HG02763 (cell line): ENCODE results near the gene SEMA4B.
"Not testable (repeated sequence)": the region's sequence is repeated elsewhere in the genome, so short reads cannot be mapped to it uniquely, and the experiment has no call there.

Experiments
- ATAC-seq: cut with Tn5 transposase; IDR thresholded peaks from one replicate; pipeline ENCODE4 v1.9.1; 2021; ENCODE audit warnings: mild to moderate bottlenecking, moderate library complexity; ENCODE audit not compliant: unreplicated experiment

Gene SEMA4B

DNA sequence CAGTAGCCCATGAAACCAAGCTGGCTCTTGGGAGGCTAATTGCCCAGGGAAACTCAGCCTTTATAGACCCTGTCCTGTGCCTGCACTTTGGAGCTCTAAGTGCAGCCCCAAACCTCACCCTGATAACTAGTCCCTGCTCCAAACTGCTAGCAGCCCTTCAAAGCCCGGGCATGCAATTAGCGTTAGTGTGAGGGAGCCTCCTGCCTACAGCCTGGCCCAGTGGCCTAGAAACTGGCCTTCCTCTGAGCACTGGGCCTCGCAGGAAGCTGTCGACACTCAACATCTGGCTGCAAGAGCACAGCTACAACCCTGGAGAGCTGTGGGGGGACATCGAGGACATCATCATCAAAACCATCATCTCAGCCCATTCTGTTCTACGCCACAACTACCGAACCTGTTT, 56.6 kb downstream of the SEMA4B start:
- ATAC-seq, result no peak

DNA sequence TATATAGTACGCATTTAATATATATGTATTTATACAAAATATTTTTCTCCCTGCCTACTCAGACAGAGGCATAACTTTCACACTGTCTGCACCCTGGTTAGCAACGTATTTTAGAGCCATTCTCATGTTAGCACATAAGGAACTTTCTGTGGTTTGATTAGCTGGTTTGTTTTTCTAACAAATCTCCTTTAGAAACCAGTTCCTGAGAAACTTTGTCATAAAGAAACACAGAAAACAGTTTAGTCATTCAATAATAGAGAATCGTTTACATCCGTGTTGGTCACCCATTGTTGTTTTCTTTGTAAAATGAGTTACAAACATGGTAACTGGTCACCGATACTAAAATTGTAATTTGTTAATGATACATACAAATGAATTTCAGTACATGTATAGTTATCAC, 58.4 kb downstream of the SEMA4B start:
- ATAC-seq, result peak; percentile 66

DNA sequence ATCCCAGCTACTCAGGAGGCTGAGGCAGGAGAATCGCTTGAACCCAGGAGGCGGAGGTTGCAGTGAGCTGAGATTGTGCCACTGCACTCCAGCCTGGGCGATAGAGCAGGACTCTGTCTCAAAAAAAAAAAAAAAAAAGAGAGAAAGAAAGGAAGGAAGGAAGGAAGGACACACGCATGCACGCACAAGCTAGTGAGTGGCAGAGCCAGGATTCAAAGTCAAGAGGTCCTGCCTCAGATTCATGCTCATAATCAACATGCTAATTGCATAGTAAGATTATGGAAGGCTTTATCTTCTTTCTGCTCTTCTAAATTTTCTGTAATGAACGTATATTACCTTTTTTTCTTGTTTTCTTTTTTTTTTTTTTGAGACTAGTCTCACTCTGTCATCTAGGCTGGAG, 59.6 kb downstream of the SEMA4B start:
- not testable (repeated sequence) for ATAC-seq

DNA sequence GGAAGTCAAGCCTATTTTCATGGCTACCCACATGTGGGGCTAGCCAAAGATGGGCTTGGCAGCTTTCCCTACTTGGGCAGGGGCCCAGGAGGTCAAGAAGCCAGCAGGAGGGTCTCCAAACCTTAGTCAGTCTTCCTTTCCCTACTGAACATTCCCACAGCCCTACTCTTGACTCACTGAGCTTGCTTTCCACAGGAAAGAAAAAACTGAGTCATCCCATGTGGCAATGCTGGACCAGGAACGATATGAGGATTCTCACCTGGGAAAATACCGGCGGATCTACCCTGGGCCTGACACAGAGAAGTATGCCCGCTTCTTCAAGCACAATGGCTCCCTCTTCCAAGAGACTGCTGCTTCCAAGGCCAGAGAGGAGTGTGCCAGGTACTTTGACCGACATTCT, 60.7 kb downstream of the SEMA4B start:
- no peak for ATAC-seq

DNA sequence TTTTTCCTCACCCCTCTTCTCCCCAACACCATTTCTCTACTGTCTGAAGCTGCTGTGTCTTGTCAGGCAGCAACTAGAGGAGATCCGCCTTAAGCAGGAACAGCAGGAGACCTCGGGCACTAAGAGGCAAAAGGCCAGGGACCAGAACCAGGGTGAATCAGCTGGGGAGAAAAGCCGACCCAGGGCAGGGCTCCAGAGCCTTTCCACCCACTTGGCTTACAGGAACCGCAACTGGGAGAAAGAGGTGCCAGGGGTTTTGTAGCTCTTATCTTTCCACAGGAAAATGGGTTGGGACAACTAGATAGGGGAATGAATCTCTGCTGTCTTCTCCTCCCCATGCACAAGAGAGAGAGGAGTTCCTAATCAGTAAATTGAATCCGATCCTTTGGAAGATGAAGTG, 61.3 kb downstream of the SEMA4B start:
- no peak for ATAC-seq

DNA sequence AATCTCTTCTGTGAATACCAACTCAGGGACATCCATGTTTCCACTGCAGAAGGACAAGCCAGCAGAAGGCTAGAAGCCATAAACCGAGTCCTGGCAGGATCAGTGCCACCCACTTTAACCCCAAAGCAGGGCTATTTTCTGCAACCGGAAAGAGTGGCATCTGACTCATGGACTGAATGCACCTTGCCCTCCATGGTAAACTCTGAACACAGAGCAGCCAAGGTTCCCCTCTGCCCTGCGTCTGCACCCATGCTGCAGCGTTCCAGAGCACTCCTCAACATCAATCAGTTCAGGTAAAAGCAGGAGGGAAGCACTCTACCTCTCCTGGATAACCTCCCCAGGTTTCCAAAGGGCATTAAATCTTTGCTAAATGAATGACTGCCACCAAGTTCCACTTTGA, 63.5 kb downstream of the SEMA4B start:
- no peak for ATAC-seq

DNA sequence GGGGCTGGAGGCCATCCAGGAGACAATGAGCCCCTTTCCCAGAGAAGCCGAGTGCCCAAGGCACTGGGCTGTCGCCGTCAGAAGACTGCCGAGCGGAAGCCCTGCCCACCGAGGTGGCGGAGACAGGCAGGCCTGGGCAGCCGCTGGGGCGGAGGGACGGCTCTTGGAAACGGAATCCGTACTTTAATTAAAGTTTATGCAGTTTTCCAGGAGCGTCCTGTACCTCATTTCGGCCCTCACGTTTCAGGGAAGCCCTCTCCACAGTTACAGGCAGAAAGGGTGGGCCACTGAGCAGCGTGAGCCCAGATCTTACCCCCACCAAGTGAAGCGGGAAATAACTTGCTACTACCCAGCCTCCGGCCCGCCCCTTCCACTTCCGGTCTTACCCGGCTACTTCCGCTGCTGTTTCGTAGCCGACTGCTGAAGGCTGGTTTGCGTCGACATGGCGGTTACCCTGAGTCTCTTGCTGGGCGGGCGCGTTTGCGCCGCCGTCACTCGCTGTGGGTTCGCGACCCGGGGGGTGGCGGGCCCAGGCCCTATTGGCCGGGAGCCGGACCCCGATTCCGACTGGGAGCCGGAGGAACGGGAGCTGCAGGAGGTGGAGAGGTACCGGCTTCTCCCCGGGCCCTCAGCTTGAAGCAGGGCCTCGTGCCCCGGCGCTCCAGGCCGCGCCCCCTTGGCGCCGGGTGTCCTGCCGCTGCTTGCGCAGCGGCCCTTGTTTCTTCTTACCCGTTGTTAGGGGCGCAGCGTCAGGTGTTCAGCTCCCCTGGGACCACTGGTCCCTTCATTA, 64.3 kb downstream of the SEMA4B start, which contains the start of gene NGRN:
TSS of gene NGRN (plus strand) at position 402 of the 790 bp plus-strand sequence. CDS start at position 443, 41 bp downstream.
- peak; percentile 90 for ATAC-seq

DNA sequence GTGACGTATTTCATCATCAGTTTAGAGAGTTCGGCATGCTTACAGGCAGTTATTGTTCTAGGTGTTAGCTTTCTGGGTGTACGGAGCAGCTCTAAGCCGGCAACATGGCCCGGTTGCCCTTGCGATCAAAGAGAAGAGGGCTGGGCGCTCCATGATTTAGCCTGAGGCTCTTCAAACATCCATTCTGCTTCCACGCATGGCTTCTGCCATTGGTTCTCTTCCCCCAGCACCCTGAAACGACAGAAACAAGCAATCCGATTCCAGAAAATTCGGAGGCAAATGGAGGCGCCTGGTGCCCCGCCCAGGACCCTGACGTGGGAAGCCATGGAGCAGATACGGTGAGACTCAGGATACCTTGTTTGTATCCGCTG, 64.9 kb downstream of the SEMA4B start:
- ATAC-seq, result peak; percentile 23

DNA sequence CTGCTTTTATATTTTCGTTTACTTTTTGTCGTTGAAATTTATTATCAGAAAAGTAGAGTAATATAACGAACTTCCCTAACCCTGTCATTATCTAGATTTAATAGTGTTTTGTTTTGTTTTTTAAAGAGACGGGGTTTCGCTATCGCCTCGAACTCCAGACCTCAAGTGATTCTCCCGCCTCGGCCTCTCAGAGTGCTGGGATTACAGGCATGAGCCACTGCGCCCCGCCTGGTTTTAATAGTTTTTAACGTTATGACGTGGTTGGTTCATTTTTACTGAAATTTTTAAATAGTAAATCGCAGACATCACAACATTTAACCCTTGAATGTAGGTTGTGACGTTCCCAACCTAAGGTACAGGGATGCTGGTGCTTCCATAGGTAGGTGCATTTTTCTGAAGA, 65.4 kb downstream of the SEMA4B start:
- no peak for ATAC-seq

DNA sequence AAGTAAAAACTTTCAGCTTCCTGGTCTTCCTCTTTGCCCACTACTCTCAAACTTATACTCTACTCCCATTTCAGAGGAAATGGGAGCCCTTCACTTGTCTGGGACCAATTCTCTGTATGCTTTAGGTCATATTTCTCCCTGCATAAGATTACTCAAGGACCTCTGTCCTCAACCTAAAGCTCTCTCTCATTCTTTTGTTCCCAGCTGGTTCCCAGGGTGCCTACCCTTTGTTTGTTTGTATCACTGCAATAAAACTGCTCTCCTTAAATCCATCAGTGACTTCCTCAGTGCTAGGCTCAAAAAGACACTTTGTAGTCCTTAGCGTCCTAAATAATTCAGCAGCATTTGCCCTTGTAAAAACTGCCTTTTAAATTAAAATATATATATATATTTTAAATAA, 67.3 kb downstream of the SEMA4B start:
- ATAC-seq, result no peak

DNA sequence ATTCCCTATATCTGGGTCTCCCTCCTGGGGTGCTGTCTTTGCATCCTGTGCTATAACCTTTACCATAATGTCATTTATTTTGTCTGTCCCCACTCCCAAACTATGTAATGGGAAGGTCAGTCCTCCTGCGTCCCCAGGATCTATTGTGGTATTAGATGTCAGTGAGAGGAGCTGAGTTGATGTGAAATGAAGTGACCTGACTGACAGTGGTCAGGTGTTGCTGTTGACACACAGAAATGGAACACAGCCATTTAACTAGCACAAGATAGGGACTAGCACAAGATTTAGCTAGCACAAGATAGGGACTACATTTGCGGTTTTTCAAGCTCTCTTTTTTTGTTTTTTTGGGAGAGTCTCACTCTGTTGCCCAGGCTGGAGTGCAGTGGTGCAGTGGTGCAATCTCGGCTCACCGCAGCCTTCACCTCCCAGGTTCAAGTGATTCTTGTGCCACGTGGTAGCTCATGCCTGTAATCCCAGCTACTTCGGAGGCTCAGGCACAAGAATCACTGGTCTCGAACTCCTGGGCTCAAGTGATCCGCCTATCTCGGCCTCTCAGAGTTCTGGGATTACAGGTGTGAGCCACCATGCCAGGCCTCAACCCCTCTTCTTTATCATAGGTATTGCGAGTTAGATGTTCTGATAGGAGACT, 69.5 kb downstream of the SEMA4B start:
- no peak for ATAC-seq

DNA sequence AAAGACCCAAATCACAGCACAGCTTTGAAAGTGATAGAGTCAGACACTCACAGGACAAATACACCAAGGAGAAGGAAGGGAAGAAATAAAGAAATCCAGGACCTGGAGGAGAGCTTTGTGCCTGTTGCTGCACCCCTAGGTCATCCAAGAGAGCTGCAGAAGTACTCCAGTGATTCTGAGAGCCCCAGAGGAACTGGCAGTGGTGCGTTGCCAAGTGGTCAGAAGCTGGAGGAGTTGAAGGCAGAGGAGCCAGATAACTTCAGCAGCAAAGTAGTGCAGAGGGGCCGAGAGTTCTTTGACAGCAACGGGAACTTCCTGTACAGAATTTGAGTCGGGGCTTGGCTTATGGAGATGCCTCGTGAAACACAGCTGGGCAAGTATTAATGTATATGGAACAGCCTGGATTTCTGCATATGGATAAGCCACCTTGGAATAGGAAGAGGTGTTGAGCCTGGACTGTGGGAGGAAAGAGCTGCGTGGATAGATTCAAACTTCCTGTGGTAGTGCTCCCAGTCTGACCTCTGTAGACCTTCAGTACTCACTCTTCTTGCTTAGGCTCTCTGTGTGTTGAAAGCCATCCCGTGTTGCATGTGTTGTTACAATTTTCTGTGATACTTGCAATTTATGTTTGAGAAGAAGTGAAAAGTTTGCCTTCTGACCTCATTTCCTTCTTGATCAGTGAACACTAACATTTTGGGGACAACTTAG, 70.5 kb downstream of the SEMA4B start:
- ATAC-seq, result no peak

DNA sequence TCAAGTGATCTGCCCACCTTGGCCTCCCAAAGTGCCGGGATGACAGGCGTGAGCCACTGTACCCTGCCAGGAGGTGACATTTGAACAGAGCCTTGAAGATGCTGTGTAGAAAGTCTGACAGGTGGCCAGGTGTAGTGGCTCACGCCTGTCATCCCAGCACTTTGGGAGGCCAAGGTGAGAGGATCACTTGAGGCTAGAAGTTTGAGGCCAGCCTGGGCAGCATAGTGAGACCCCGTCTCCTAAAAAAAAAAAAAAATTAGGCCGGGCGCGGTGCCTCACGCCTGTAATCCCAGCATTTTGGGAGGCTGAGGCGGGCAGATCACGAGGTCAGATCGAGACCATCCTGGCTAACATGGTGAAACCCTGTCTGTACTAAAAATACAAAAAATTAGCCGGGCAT, 77.3 kb downstream of the SEMA4B start:
- not testable (repeated sequence) for ATAC-seq
